GM19452 (cell line): ENCODE data around the gene DAPP1.

Experiments
- ATAC-seq: cut with Tn5 transposase; IDR thresholded peaks from one replicate; pipeline ENCODE4 v1.9.1; 2021; ENCODE audit not compliant: unreplicated experiment

The DAPP1 gene

GRCh38 chr4:99853190-99853589 lies 36.6 kb downstream of the DAPP1 start:
- ATAC-seq, result no peak

- no peak for ATAC-seq
Observed at GRCh38 chr4:99853999-99854398, 37.4 kb downstream of the DAPP1 start.

GRCh38 chr4:99855678-99856077 lies 39.1 kb downstream of the DAPP1 start:
- ATAC-seq, result peak; percentile 37

GRCh38 chr4:99856166-99856565 lies 39.5 kb downstream of the DAPP1 start:
- no peak for ATAC-seq

- ATAC-seq, result no peak
Observed at GRCh38 chr4:99857307-99857706, 40.7 kb downstream of the DAPP1 start.

GRCh38 chr4:99859618-99860017 lies 43.0 kb downstream of the DAPP1 start:
- peak; percentile 55 for ATAC-seq

GRCh38 chr4:99860521-99860920 lies 43.9 kb downstream of the DAPP1 start:
- no peak for ATAC-seq

GRCh38 chr4:99861120-99861905 lies 44.7 kb downstream of the DAPP1 start:
- peak; percentile 57 for ATAC-seq

- ATAC-seq, result no peak
Observed at GRCh38 chr4:99863804-99864203, 47.2 kb downstream of the DAPP1 start.

- ATAC-seq, result no peak
Observed at GRCh38 chr4:99868126-99868596, 51.5 kb downstream of the DAPP1 start.

- ATAC-seq, result no peak
Observed at GRCh38 chr4:99872570-99872969, 55.9 kb downstream of the DAPP1 start.

- ATAC-seq, result no peak
Observed at GRCh38 chr4:99875071-99875470, 58.4 kb downstream of the DAPP1 start.

GRCh38 chr4:99876946-99877345 lies 60.3 kb downstream of the DAPP1 start:
- ATAC-seq, result no peak

- ATAC-seq, result no peak
Observed at GRCh38 chr4:99878604-99879003, 62.0 kb downstream of the DAPP1 start.

GRCh38 chr4:99879458-99879857 lies 62.8 kb downstream of the DAPP1 start:
- no peak for ATAC-seq

GRCh38 chr4:99885063-99885664 lies 68.5 kb downstream of the DAPP1 start:
- ATAC-seq, result no peak

GRCh38 chr4:99885687-99886086 lies 69.1 kb downstream of the DAPP1 start:
- ATAC-seq, result no peak

- no peak for ATAC-seq
Observed at GRCh38 chr4:99886146-99886545, 69.5 kb downstream of the DAPP1 start.

GRCh38 chr4:99887837-99888236 lies 71.2 kb downstream of the DAPP1 start:
- no peak for ATAC-seq

- ATAC-seq, result no peak
Observed at GRCh38 chr4:99891351-99891750, 74.7 kb downstream of the DAPP1 start.

GRCh38 chr4:99893029-99893428 lies 76.4 kb downstream of the DAPP1 start:
- no peak for ATAC-seq

- no peak for ATAC-seq
Observed at GRCh38 chr4:99893839-99894160, 77.2 kb downstream of the DAPP1 start.
